Epidermal melanocyte (primary cell): ENCODE measurements around the gene WWC2.
"Not testable (repeated sequence)": the region's sequence is repeated elsewhere in the genome, so short reads cannot be mapped to it uniquely, and the experiment has no call there.

Experiments
- DNase-seq: peaks from one replicate; pipeline ENCODE4 v3.0.0; 2011; ENCODE audit warnings: low spot score; ENCODE audit not compliant: insufficient read length

WWC2 gene

GRCh38 chr4:183171484-183172267, 72.6 kb downstream of the WWC2 start:
- no peak for DNase-seq

- no peak for DNase-seq
Measured at GRCh38 chr4:183172881-183173280, 73.8 kb downstream of the WWC2 start.

GRCh38 chr4:183173580-183174526, 74.8 kb downstream of the WWC2 start:
- DNase-seq = no peak

GRCh38 chr4:183175631-183176232, 76.7 kb downstream of the WWC2 start:
- no peak for DNase-seq

- DNase-seq = no peak
Measured at GRCh38 chr4:183177001-183177400, 77.9 kb downstream of the WWC2 start.

GRCh38 chr4:183178201-183178600, 79.1 kb downstream of the WWC2 start:
- no peak for DNase-seq

- no peak for DNase-seq
Measured at GRCh38 chr4:183180096-183180495, 81.0 kb downstream of the WWC2 start.

- no peak for DNase-seq
Measured at GRCh38 chr4:183180621-183181020, 81.6 kb downstream of the WWC2 start.

- no peak for DNase-seq
Measured at GRCh38 chr4:183181081-183181480, 82.0 kb downstream of the WWC2 start.

- DNase-seq = no peak
Measured at GRCh38 chr4:183182873-183183725, 84.0 kb downstream of the WWC2 start.

GRCh38 chr4:183183906-183184535, 85.0 kb downstream of the WWC2 start:
- no peak for DNase-seq

GRCh38 chr4:183185018-183185417, 86.0 kb downstream of the WWC2 start:
- no peak for DNase-seq

GRCh38 chr4:183185559-183185958, 86.5 kb downstream of the WWC2 start:
- DNase-seq = no peak

- DNase-seq = no peak
Measured at GRCh38 chr4:183186813-183187212, 87.8 kb downstream of the WWC2 start.

- no peak for DNase-seq
Measured at GRCh38 chr4:183190900-183191527, 92.0 kb downstream of the WWC2 start.

GRCh38 chr4:183191630-183192029, 92.6 kb downstream of the WWC2 start:
- no peak for DNase-seq

- no peak for DNase-seq
Measured at GRCh38 chr4:183192571-183192970, 93.5 kb downstream of the WWC2 start.

- DNase-seq = not testable (repeated sequence)
Measured at GRCh38 chr4:183193730-183194338, 94.8 kb downstream of the WWC2 start.

- DNase-seq = no peak
Measured at GRCh38 chr4:183195534-183195933, 96.5 kb downstream of the WWC2 start.

GRCh38 chr4:183197140-183197539, 98.1 kb downstream of the WWC2 start:
- DNase-seq = no peak
